MM.1S (cell line): ENCODE measurements around the gene ACD.

Experiments
- CTCF ChIP-seq: fragments of 300-600 bp; sonication (generic); IDR thresholded peaks from 2 replicates; pipeline ENCODE4 v1.5.1; 2016; ENCODE audit warnings: antibody characterized with exemption, low read length, mixed read lengths
- EZH2 ChIP-seq: fragments of 300-600 bp; sonication (generic); optimal IDR thresholded peaks from 2 replicates; pipeline ENCODE3; 2017; ENCODE audit warnings: low read depth, mild to moderate bottlenecking, antibody characterized with exemption, low read length, mixed read lengths

GRCh38 chr16:67661101-67661761 is 1.2 kb upstream of the ACD start:
- no peak for TF ChIP-seq CTCF
- TF ChIP-seq EZH2 = no peak
